ENCODE results near the gene MYL12A. TPM values are rescaled to one million over a fixed set of nuclear protein-coding genes. Genes with fewer than 3 reads are reported as not detected.

Gene MYL12A
- total and polyA plus RNA-seq, 2 of the 13 experiments (the other 11 are each of a cell fraction or from before 2014, with no cell fraction given) = 261 to 277 TPM

DNA sequence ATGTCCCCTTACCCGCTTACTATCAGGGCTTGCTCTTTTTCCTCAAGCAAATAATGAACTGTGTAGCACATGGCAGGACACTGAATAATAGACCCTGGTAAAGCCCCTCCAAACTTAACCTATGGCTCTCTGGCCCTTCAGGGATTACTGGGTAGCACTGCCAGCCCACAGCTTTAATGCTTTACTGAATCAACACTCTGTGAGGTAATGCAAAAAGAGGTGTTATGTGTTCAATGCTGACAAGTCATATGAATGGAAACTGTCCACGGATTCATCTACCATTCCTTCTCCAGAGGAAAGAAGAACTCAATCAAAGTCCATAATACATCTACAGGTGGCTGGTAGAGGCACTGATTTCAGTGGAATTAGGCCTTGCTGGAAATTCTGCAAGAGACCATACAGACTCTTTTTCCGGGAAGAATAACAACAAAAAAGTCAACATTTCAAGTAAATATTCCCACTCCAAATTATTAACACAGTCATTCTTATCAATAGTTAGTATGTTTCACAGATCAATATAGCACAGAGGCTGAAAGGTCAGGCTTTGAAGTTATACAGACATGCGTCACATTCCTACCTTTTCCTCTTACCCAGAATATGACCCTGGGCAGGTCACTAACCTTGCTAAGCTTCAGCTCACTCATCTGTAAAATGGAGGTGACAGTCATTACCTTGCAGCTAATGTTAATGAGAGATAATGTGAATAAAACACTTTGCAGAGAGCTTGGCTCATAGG, 14.0 kb upstream of the MYL12A start (continued):
- TF ChIP-seq GABPA (IDR thresholded peaks at IDR 0.05; ENCODE audit: low read depth, low read length) (no peak), GABPA (CRISPR knock-in tag; IDR thresholded peaks at IDR 0.05; ENCODE audit: low read depth) (peak; percentile 55; the same call in 1 of the 2 replicates), ZBTB42 (CRISPR knock-in tag; IDR thresholded peaks at IDR 0.05) (no peak), RELA (CRISPR knock-in tag; IDR thresholded peaks at IDR 0.05) (peak; percentile 38; the same call in 1 of the 2 replicates), RARG (CRISPR knock-in tag; IDR thresholded peaks at IDR 0.05; ENCODE audit: low read depth) (no peak), ZNF629 (CRISPR knock-in tag; conservative IDR thresholded peaks at IDR 0.05) (peak; percentile 82; the same call in 1 of the 2 replicates), ZSCAN31 (CRISPR knock-in tag; IDR thresholded peaks at IDR 0.05; ENCODE audit: low read depth) (peak; percentile 77; the same call in 1 of the 2 replicates), SMAD3 (CRISPR knock-in tag; IDR thresholded peaks at IDR 0.05) (peak; percentile 77; the same call in 1 of the 2 replicates), BHLHE40 (IDR thresholded peaks at IDR 0.05; ENCODE audit: low read length) (no peak), KDM3A (CRISPR knock-in tag; IDR thresholded peaks at IDR 0.05; ENCODE audit: low read depth) (0 out of 2 replicates have a peak, but pooled peaks have one; percentile 38), MED13 (CRISPR knock-in tag; IDR thresholded peaks at IDR 0.05) (peak; percentile 70; the same call in 1 of the 2 replicates), SIX1 (CRISPR knock-in tag; IDR thresholded peaks at IDR 0.05; ENCODE audit: borderline replicate concordance) (peak; percentile 90), CREM (IDR thresholded peaks at IDR 0.05) (peak; percentile 97), CREM (CRISPR knock-in tag; IDR thresholded peaks at IDR 0.05) (no peak), TARDBP (CRISPR knock-in tag; IDR thresholded peaks at IDR 0.05) (peak; percentile 93), REPIN1 (CRISPR knock-in tag; IDR thresholded peaks at IDR 0.05; ENCODE audit: borderline replicate concordance, low read depth) (peak; percentile 89), BRD4 (CRISPR knock-in tag; IDR thresholded peaks at IDR 0.05) (peak; percentile 71; the same call in 1 of the 2 replicates), ESRRA (CRISPR knock-in tag; IDR thresholded peaks at IDR 0.05; ENCODE audit: low read depth) (peak; percentile 74), FOSL2 (CRISPR knock-in tag; IDR thresholded peaks at IDR 0.05) (peak; percentile 86), ATF7-NPFF (CRISPR knock-in tag; IDR thresholded peaks at IDR 0.05; ENCODE audit: low read depth) (peak; percentile 57), ZNF484 (CRISPR knock-in tag; IDR thresholded peaks at IDR 0.05; ENCODE audit: borderline replicate concordance, low read depth) (no peak), KLF12 (CRISPR knock-in tag; IDR thresholded peaks at IDR 0.05; ENCODE audit: borderline replicate concordance) (peak; percentile 57; the same call in 1 of the 2 replicates), ZBTB20 (CRISPR knock-in tag; IDR thresholded peaks at IDR 0.05; ENCODE audit: borderline replicate concordance, low read depth) (peak; percentile 97), TOPORS (CRISPR knock-in tag; IDR thresholded peaks at IDR 0.05) (0 out of 2 replicates have a peak, but pooled peaks have one; percentile 51), NPAS2 (CRISPR knock-in tag; IDR thresholded peaks at IDR 0.05; ENCODE audit: borderline replicate concordance) (0 out of 2 replicates have a peak, but pooled peaks have one; percentile 40), FOXK1 (CRISPR knock-in tag; IDR thresholded peaks at IDR 0.05; ENCODE audit: borderline replicate concordance, low read depth) (peak; percentile 92)
- TF ChIP-seq, protein P1, sequence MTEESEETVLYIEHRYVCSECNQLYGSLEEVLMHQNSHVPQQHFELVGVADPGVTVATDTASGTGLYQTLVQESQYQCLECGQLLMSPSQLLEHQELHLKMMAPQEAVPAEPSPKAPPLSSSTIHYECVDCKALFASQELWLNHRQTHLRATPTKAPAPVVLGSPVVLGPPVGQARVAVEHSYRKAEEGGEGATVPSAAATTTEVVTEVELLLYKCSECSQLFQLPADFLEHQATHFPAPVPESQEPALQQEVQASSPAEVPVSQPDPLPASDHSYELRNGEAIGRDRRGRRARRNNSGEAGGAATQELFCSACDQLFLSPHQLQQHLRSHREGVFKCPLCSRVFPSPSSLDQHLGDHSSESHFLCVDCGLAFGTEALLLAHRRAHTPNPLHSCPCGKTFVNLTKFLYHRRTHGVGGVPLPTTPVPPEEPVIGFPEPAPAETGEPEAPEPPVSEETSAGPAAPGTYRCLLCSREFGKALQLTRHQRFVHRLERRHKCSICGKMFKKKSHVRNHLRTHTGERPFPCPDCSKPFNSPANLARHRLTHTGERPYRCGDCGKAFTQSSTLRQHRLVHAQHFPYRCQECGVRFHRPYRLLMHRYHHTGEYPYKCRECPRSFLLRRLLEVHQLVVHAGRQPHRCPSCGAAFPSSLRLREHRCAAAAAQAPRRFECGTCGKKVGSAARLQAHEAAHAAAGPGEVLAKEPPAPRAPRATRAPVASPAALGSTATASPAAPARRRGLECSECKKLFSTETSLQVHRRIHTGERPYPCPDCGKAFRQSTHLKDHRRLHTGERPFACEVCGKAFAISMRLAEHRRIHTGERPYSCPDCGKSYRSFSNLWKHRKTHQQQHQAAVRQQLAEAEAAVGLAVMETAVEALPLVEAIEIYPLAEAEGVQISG (CRISPR knock-in tag; IDR thresholded peaks at IDR 0.05) = peak; percentile 40
- TF ChIP-seq, protein P2, sequence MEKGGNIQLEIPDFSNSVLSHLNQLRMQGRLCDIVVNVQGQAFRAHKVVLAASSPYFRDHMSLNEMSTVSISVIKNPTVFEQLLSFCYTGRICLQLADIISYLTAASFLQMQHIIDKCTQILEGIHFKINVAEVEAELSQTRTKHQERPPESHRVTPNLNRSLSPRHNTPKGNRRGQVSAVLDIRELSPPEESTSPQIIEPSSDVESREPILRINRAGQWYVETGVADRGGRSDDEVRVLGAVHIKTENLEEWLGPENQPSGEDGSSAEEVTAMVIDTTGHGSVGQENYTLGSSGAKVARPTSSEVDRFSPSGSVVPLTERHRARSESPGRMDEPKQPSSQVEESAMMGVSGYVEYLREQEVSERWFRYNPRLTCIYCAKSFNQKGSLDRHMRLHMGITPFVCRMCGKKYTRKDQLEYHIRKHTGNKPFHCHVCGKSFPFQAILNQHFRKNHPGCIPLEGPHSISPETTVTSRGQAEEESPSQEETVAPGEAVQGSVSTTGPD (CRISPR knock-in tag; IDR thresholded peaks at IDR 0.05) = 0 out of 2 replicates have a peak, but pooled peaks have one; percentile 43
